Sigmoid colon (tissue), 4 donors: Measurements from ENCODE around the gene TMEFF2.

Experiments used
- POLR2A ChIP-seq, 2 donors: fragments of 450-650 bp; IDR thresholded peaks; one replicate each; pipeline ENCODE4 v1.6.1; 2016; ENCODE audit warnings: antibody characterized with exemption in 2 of 2, mild to moderate bottlenecking in 2 of 2, moderate library complexity in 2 of 2
- POLR2AphosphoS5 ChIP-seq, 4 donors: sonication (generic); formaldehyde crosslinking; IDR thresholded peaks; one replicate each; pipeline ENCODE4 v1.6.1; 2017; ENCODE audit warnings: antibody characterized with exemption in 4 of 4
- TF ChIP-seq, protein P1 (sequence below), 4 experiments: fragments of 450-650 bp in 3 of 4; fragments of 200-600 bp in 1 of 4; IDR thresholded peaks; one replicate each; pipeline ENCODE4 v1.5.1; 2016 to 2019; ENCODE audit warnings: antibody characterized with exemption in 4 of 4, mild to moderate bottlenecking in 3 of 4, moderate library complexity in 2 of 4

DNA sequence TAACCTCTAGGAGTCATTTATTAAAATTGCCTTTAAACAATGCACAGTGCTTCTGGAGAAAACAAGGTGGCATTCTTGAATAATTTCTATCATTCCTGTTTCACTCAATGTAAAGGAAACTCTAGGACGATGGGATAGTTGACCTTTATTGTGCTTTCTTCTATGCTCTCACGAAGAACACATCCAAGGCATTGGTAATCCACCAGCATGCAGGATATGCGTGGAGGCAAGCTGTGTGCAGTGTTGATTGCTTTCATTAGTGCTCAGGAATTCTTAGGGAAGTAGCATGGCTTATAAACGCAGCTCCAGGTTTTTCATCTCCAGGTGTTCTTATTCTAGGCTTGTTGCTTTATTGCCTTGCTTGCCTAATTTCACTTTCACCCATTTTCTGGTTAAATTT lies 289.4 kb downstream of the TMEFF2 start:
- TF ChIP-seq, protein P1, sequence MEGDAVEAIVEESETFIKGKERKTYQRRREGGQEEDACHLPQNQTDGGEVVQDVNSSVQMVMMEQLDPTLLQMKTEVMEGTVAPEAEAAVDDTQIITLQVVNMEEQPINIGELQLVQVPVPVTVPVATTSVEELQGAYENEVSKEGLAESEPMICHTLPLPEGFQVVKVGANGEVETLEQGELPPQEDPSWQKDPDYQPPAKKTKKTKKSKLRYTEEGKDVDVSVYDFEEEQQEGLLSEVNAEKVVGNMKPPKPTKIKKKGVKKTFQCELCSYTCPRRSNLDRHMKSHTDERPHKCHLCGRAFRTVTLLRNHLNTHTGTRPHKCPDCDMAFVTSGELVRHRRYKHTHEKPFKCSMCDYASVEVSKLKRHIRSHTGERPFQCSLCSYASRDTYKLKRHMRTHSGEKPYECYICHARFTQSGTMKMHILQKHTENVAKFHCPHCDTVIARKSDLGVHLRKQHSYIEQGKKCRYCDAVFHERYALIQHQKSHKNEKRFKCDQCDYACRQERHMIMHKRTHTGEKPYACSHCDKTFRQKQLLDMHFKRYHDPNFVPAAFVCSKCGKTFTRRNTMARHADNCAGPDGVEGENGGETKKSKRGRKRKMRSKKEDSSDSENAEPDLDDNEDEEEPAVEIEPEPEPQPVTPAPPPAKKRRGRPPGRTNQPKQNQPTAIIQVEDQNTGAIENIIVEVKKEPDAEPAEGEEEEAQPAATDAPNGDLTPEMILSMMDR (IDR thresholded peaks at IDR 0.05), result no peak
- TF ChIP-seq POLR2AphosphoS5 (IDR thresholded peaks at IDR 0.05), result no peak
- no peak for TF ChIP-seq POLR2A (IDR thresholded peaks at IDR 0.05)
